Left ventricle myocardium inferior (tissue), 1 donor: ENCODE results near the gene SV2B. TPM values are rescaled to one million over a fixed set of nuclear protein-coding genes. Genes with fewer than 3 reads are reported as not detected.

ENCODE experiments used
- DNase-seq: peaks from one replicate; pipeline ENCODE4 v3.0.0-alpha.2; 2020
- H3K27ac ChIP-seq: fragments of 200-600 bp; replicated peaks from 2 replicates; pipeline ENCODE4 v1.8.0; 2021
- H3K27me3 ChIP-seq: fragments of 200-600 bp; 2 replicates; pipeline ENCODE4 v1.8.0; 2021; ENCODE audit warnings: low read depth
- H3K36me3 ChIP-seq: fragments of 200-600 bp; 2 replicates; pipeline ENCODE4 v1.8.0; 2021
- H3K4me1 ChIP-seq: fragments of 200-600 bp; 2 replicates; pipeline ENCODE4 v1.8.0; 2021
- H3K4me3 ChIP-seq: fragments of 200-600 bp; 2 replicates; pipeline ENCODE4 v1.8.0; 2021; ENCODE audit warnings: mild to moderate bottlenecking, moderate library complexity
- H3K9me3 ChIP-seq: fragments of 200-600 bp; replicated peaks from 2 replicates; pipeline ENCODE4 v1.8.0; 2021
- intact Hi-C: fragments of 100-400 bp; cut with micrococcal nuclease; formaldehyde crosslinking; loops from one replicate; pipeline ENCODE4 v1.11.0; 2022
- total RNA-seq: library from RNA; stranded (reverse); fragmentation: NEBNext Ultra II Directional; extraction: Animal tissue kit (Norgen Biotek cat#: 25700); gene quantifications from one replicate; pipeline ENCODE4 v1.2.1, GENCODE V29; 2021
- TF ChIP-seq, protein P1 (sequence below): fragments of 200-600 bp; IDR thresholded peaks from 2 replicates; pipeline ENCODE4 v1.8.0; 2021; ENCODE audit warnings: antibody characterized with exemption, mild to moderate bottlenecking, borderline replicate concordance
- donor health status: DM: no; HTN: yes; CAD: no; lungs with severe emphysema.

SV2B gene
- total RNA-seq, 1 donor from 2014 or later, result 2.8 TPM

DNA sequence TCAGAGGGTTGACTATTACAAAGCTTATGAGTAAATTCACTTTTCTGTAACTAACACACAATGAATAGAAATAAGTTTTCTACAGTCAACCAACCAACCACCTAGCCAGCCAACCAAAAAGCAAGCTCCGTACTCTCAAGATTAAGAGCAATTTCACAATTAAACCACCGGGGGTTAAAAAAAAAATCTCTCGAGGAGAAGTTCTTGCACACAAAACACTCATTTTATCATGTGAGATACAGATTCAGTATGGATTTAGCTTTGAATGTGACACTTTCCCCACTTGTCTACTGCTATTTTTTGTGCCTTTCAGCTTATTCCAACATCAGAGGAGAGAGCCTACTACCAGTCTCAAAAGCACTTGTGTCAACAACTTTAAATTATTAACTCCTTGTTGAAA is 135.3 kb downstream of the SV2B start:
- intact Hi-C loops, result loop anchor here (5.0 kb wide), 1 partner anchor 178 kb away; no protein-coding TSS in a partner anchor
- no peak overlapping the region for H3K4me3 ChIP-seq
- H3K4me1 ChIP-seq, result no peaks in the 10 kb centered on the region
- no peaks in the 10 kb centered on the region for H3K27me3 ChIP-seq
- H3K36me3 ChIP-seq, result no peaks in the 10 kb centered on the region
- TF ChIP-seq, protein P1, sequence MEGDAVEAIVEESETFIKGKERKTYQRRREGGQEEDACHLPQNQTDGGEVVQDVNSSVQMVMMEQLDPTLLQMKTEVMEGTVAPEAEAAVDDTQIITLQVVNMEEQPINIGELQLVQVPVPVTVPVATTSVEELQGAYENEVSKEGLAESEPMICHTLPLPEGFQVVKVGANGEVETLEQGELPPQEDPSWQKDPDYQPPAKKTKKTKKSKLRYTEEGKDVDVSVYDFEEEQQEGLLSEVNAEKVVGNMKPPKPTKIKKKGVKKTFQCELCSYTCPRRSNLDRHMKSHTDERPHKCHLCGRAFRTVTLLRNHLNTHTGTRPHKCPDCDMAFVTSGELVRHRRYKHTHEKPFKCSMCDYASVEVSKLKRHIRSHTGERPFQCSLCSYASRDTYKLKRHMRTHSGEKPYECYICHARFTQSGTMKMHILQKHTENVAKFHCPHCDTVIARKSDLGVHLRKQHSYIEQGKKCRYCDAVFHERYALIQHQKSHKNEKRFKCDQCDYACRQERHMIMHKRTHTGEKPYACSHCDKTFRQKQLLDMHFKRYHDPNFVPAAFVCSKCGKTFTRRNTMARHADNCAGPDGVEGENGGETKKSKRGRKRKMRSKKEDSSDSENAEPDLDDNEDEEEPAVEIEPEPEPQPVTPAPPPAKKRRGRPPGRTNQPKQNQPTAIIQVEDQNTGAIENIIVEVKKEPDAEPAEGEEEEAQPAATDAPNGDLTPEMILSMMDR, result no peak
- no peaks in the 10 kb centered on the region for H3K9me3 ChIP-seq
- DNase-seq, result no peak
- H3K27ac ChIP-seq, result no peak overlapping the region

DNA sequence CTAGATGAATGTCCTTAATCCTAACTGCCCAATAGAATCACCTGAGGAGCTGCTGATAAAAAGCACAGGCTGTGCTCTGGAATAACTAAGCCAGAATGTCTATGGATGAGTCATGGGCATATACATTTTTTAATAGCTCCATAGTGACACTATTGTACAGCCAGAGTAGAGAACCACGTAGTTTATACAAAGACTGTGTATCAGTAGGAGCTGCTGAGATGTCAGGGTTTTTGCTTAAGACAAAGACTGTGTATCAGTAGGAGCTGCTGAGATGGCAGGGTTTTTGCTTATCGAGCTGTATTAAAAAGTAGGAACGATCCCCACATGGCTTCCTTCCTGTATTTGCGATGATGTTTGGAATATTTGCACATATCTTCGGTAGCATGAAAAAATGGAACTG is 137.4 kb downstream of the SV2B start:
- intact Hi-C loops, result loop anchor here (5.0 kb wide), 1 partner anchor 180 kb away; no protein-coding TSS in a partner anchor
- TF ChIP-seq, protein P1, result no peak
- Histone ChIP-seq H3K27me3 (no peaks in the 10 kb centered on the region), H3K4me1 (no peaks in the 10 kb centered on the region), H3K4me3 (no peak overlapping the region), H3K27ac (peak overlapping the region; percentile 8), H3K36me3 (no peaks in the 10 kb centered on the region), H3K9me3 (no peaks in the 10 kb centered on the region)
- DNase-seq, result no peak

DNA sequence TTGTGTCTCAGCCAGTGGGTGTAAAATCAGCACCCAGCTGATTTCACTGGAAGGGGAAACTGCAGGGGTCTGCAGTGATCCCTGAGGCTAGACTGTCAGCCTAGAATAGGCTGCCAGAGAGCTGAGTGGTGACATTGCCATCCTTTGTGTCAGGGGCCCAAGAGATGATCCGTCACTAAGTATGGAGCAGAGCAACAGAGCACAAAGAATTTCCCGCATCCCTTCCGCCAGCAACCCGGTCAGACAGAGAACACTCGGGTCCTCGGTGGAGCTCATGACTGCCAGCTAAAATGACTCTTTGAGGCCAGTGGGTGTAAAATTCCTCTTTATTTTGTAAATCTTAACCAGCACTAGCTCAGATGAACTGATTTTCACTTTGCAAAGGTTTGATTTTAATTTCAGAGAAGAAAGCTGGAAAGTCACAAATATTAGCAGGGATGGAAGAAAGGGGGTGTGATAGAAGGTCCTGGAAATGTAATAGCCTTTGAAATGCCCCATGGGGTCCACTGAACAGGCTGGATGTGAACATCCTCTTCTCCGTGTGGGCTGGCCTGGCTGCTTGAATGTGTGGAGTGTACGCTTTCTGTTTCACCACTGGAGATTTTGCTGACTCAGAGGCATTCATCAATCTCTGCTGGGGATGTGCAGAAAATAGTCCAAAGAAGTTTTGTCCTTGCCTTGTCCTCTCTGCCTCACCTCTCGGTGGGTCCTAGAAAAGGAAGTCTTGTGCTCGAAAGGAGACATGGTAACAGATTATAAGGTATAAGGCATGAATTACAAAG is 138.8 kb downstream of the SV2B start:
- Histone ChIP-seq H3K27ac (no peak overlapping the region), H3K9me3 (no peaks in the 10 kb centered on the region), H3K4me1 (no peaks in the 10 kb centered on the region), H3K36me3 (no peaks in the 10 kb centered on the region), H3K27me3 (no peaks in the 10 kb centered on the region), H3K4me3 (no peak overlapping the region)
- intact Hi-C loops, result loop anchor here (5.0 kb wide), 1 partner anchor 182 kb away; no protein-coding TSS in a partner anchor
- no peak for DNase-seq
- TF ChIP-seq, protein P1, result no peak

DNA sequence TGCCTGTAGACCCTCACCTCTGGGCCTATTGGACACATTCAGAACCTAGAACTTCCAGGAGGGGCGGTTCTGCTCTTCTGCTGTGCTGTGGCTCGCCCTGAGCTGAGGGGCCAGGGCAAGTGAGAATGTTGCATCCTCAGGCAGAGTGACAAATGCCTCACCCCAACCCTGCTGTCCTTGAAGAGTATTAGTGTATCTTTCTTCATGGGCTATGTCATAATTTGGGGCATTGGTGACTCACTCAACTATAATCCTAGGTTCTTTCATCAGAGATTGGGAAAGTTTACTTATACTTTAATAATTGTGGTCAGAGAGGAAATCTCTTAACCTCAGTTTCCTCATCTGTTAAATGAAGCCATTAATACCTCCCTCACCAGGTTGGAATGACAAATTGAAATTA is 143.8 kb downstream of the SV2B start:
- H3K4me3 ChIP-seq, result no peak overlapping the region
- no peak for DNase-seq
- intact Hi-C loops, result no loop called here
- no peaks in the 10 kb centered on the region for H3K27me3 ChIP-seq
- no peak overlapping the region for H3K27ac ChIP-seq
- H3K36me3 ChIP-seq, result no peaks in the 10 kb centered on the region
- H3K4me1 ChIP-seq, result peaks cover 8% of the 10 kb centered on the region
- H3K9me3 ChIP-seq, result no peaks in the 10 kb centered on the region
- TF ChIP-seq, protein P1, result no peak

DNA sequence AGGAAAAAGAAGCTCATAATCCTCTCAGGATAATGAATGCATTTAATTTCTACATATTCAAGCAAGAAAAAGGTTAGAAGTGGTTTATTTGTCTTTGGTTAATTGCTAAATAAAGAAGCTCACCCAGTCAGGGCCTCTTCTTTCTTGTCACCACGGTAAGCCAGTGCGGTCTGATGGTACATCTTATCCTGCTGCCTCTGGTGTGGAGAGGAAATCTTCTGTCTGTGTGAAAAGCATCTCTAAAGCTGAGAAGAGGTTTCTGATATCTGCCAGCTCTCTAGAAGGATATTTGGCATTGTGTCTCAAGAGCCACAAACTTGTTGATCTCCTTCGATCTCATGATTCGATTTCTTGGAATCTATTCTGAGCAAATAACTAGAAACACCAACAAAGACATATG is 144.9 kb downstream of the SV2B start:
- TF ChIP-seq, protein P1, result no peak
- H3K27ac ChIP-seq, result no peak overlapping the region
- intact Hi-C loops, result no loop called here
- H3K4me1 ChIP-seq, result peaks cover 8% of the 10 kb centered on the region
- no peaks in the 10 kb centered on the region for H3K9me3 ChIP-seq
- H3K27me3 ChIP-seq, result no peaks in the 10 kb centered on the region
- H3K4me3 ChIP-seq, result no peak overlapping the region
- no peaks in the 10 kb centered on the region for H3K36me3 ChIP-seq
- no peak for DNase-seq
